Measurements from ENCODE around the gene TMEM145.

The TMEM145 gene

DNA sequence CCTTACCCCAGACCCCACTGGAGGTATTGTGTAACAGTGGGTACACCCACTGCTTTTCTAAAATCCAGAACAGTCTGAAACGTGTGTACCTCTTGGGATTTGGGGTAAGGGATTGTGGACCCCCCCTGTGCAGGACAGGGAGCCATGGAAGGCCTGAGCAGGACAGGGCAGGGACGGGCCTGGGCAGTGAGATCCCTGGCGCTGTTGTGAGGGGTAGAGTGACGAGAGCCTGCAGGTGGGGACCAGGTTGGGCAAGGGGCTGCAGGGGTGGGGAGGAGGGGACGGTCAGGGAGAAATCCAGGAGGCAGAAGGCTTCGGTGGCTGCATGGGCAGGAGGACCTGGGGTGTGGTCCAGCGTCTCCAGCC is 48.4 kb downstream of the TMEM145 start:
- TF ChIP-seq TAF1 (IDR thresholded peaks at IDR 0.05; ENCODE audit: borderline replicate concordance, insufficient read depth, low read length): no peak
- TF ChIP-seq SIN3A (IDR thresholded peaks at IDR 0.05; ENCODE audit: borderline replicate concordance, insufficient read depth, low read length): no peak
- no peak for TF ChIP-seq POLR2AphosphoS5 (IDR thresholded peaks at IDR 0.05; ENCODE audit: low read depth, low read length)
- TF ChIP-seq REST (IDR thresholded peaks at IDR 0.05; ENCODE audit: insufficient read depth in 1 of 2, low read depth in 2 of 2, low read length in 2 of 2): no peak
- TF ChIP-seq FOXP2 (optimal IDR thresholded peaks at IDR 0.05; ENCODE audit: borderline replicate concordance, extremely low read depth, extremely low read length, insufficient read depth): no peak

DNA sequence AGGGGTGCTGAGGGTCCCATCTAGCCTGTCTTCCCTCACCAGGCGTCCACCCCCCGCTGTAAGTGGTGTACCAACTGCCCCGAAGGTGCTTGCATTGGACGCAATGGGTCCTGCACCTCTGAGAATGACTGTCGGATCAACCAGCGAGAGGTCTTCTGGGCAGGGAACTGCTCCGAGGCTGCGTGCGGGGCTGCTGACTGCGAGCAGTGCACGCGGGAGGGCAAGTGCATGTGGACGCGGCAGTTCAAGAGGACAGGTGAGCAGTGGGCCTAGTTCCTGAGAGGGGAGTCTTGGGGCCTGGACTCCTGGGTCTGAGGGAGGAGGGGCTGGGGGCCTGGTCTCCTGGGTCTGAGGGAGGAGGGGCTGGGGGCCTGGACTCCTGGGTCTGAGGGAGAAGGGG is 49.2 kb downstream of the TMEM145 start:
- no peak for TF ChIP-seq SIN3A (IDR thresholded peaks at IDR 0.05; ENCODE audit: borderline replicate concordance, insufficient read depth, low read length)
- no peak for TF ChIP-seq FOXP2 (optimal IDR thresholded peaks at IDR 0.05; ENCODE audit: borderline replicate concordance, extremely low read depth, extremely low read length, insufficient read depth)
- no peak for TF ChIP-seq TAF1 (IDR thresholded peaks at IDR 0.05; ENCODE audit: borderline replicate concordance, insufficient read depth, low read length)
- TF ChIP-seq REST (IDR thresholded peaks at IDR 0.05; ENCODE audit: insufficient read depth in 1 of 2, low read depth in 2 of 2, low read length in 2 of 2): no peak
- no peak for TF ChIP-seq POLR2AphosphoS5 (IDR thresholded peaks at IDR 0.05; ENCODE audit: low read depth, low read length)

- TF ChIP-seq REST (IDR thresholded peaks at IDR 0.05; ENCODE audit: insufficient read depth in 1 of 2, low read depth in 2 of 2, low read length in 2 of 2): no peak
- TF ChIP-seq FOXP2 (optimal IDR thresholded peaks at IDR 0.05; ENCODE audit: borderline replicate concordance, extremely low read depth, extremely low read length, insufficient read depth): no peak
- no peak for TF ChIP-seq TAF1 (IDR thresholded peaks at IDR 0.05; ENCODE audit: borderline replicate concordance, insufficient read depth, low read length)
- no peak for TF ChIP-seq SIN3A (IDR thresholded peaks at IDR 0.05; ENCODE audit: borderline replicate concordance, insufficient read depth, low read length)
- TF ChIP-seq POLR2AphosphoS5 (IDR thresholded peaks at IDR 0.05; ENCODE audit: low read depth, low read length): no peak
Measured at GRCh38 chr19:42362891-42363440, 49.9 kb downstream of the TMEM145 start.

GRCh38 chr19:42363614-42364346 is 50.7 kb downstream of the TMEM145 start:
- TF ChIP-seq TAF1 (IDR thresholded peaks at IDR 0.05; ENCODE audit: borderline replicate concordance, insufficient read depth, low read length) (no peak), REST (IDR thresholded peaks at IDR 0.05; ENCODE audit: insufficient read depth in 1 of 2, low read depth in 2 of 2, low read length in 2 of 2) (no peak), FOXP2 (optimal IDR thresholded peaks at IDR 0.05; ENCODE audit: borderline replicate concordance, extremely low read depth, extremely low read length, insufficient read depth) (no peak), POLR2AphosphoS5 (IDR thresholded peaks at IDR 0.05; ENCODE audit: low read depth, low read length) (no peak), SIN3A (IDR thresholded peaks at IDR 0.05; ENCODE audit: borderline replicate concordance, insufficient read depth, low read length) (no peak)
